Measurements from ENCODE around the gene PROKR2.

Gene PROKR2

DNA sequence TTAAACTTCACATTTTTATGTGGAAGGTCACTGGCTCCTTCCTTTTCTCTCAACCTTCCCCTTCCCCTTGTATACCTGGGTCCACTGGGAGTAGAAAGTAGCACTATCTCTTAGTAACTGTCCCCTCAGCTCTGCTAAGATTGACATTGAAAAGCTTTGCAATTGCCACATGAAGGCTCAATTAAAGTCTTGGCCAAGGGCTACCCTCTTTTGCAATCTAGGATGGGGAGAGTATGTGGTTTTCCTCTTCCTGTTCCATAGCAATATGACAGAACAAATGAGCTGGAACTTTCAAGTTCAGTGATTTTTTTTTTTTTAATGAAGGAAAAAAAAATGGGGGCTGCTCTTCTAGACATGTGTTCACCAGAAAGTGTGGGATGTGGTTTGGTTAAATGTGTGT, 37.1 kb downstream of the PROKR2 start:
- DNase-seq, result no peak

DNA sequence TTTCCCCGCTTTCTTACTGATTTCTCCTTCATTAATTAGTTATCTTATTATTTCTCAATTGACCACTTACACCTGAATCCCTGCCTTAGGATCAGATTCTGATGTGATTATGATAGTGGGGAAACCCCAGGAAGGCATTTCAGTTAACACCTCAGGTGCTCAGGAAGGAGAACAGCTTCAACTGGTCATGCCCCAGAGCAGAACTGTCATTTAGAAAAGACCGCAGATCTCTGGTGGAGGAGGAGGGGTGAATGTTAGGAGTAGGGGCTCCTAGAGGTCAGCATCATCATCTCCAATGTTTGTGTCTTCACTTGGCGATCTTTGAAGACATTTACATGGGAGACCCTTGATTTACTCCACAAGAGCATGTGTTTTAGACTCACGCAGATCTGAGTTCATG, 44.5 kb downstream of the PROKR2 start:
- no peak for DNase-seq

DNA sequence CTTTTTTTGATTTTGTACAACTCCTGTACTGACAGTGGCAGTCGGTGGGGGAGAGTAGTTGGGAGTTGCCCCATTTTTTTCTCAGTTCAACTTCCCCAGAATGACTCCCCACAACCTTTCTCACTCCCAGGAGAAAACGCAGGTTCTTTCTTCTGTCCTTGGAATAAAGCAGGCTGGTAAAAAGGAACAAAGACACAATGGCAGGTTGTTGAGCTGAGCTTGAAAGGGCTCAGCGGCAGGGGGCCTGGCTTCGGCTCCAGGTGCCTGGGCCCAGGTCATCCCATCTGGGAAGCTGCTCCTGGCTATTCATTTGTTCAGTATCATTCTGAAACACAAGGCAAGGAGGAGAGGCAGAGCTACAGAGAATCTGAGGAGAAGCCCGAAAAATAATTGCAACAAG, 46.2 kb downstream of the PROKR2 start:
- DNase-seq, result no peak

DNA sequence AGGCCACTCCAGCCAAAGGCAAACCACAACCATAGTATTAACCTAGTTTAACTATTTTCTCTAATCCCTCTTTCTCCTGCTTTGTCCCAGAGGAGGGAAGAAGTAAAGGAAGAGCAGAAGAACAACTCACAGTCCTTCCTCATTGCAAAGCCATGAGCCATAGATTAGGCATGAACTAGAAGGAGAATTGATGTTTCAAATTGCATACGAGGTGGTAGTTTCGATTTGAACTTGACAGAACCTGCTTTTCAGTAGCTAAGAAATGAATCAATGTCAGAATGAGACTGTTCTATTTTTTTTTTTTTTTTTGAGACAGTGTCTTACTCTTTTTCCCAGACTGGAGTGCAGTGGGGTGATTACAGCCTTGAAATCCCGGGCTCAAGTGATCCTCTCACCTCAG, 48.3 kb downstream of the PROKR2 start:
- no peak for DNase-seq

DNA sequence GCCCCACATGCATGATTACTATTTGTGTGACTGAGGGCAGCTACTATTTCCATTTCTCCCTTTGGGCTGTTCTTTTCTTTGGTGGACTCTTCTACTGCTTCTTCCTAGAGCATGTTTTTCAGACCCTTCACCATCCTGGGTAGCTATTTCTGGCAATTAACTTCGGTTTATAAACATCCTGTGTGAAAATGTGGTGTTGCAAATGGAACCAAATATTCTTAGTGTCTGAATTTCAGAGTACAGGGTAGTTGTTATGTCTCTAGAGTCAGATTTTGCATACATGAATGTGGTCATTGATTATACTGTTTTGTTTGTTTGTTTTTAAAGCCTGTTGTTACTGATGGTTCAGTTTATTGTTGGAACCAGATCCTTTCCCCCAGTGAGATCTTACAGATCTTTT, 49.7 kb downstream of the PROKR2 start:
- no peak for DNase-seq
